ENCODE measurements around the gene LTBR.

LTBR gene

DNA sequence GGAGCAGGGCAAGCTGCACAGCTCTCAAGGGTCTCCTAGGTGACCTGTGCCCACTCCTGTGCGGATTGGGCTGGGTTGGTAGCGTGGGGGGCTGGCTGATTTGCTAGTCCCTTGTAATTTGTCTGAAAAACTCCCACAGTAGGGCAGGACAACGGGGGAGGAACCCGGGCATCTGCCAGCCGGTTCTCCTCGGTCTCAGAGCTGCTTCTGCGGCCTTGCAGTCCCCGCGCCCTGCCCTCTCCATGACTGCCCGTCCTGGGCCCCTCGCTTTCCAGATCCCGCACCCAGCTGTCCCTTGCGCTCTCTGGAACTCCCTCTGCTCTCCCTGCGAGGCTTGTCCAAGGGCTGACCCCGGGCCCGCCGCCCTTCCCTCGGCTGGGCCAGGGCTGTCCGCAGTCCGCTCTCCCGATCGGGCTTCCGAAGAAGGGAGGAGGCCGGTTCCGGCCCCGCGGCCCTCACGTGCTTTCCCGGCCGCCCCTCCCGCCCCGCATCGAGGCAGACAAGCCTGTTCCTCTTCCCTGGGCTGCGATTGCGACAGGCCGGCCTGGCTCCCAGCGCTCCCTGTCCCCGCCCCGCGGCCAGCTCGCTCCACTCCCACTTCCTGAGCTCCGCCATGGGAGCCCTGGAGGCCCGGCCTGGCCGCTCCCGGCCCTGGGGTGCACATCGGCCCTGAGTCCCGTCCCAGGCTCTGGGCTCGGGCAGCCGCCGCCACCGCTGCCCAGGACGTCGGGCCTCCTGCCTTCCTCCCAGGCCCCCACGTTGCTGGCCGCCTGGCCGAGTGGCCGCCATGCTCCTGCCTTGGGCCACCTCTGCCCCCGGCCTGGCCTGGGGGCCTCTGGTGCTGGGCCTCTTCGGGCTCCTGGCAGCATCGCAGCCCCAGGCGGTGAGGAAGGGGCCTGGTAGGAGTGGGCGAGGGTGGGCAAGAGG lies at the start of gene LTBR:
Gene LTBR (plus strand): TSS at position 591 of the 927 bp plus-strand sequence. CDS start 197 bp downstream, at position 788.
- TF ChIP-seq CTCF (IDR thresholded peaks at IDR 0.05) = no peak
- DNase-seq = peak; percentile 71
- Mint-ChIP-seq H3K27ac (no peak within 1 kb of the TSS), H3K9me3 (no peaks in the 10 kb centered on the region), H3K4me3 (no peak within 1 kb of the TSS), H3K36me3 (ENCODE audit: low read depth) (no peaks in the 10 kb centered on the region), H3K27me3 (ENCODE audit: low read depth, poor library complexity) (peaks cover 36% of the 10 kb centered on the region), H3K4me1 (peaks cover 26% of the 10 kb centered on the region)

DNA sequence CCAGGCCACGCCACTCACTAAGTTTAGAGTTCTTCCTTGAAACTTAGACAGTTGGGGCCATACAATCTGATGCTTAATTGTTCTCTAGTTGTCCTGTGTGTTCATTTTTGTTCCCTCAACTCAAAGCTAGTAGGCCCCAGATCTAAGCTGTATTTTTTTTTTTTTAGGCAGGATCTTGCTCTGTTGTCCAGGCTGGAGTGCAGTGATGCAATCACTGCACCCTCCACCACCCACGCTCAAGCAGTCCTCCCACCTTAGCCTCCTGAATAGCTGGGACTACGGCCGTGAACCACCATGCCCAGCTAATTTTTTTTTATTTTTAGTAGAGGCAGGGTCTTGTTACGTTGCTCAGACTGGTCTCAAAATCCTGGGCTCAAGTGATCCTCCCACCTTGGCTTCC lies 49.6 kb upstream of the LTBR start:
- Mint-ChIP-seq H3K27me3 (ENCODE audit: low read depth, poor library complexity) (no peaks in the 10 kb centered on the region), H3K27ac (peak overlapping the region; percentile 36), H3K36me3 (ENCODE audit: low read depth) (peaks cover 46% of the 10 kb centered on the region), H3K4me1 (peaks cover 4% of the 10 kb centered on the region), H3K9me3 (no peaks in the 10 kb centered on the region), H3K4me3 (peak overlapping the region; percentile 55)
- TF ChIP-seq CTCF (IDR thresholded peaks at IDR 0.05) = no peak
- DNase-seq = no peak

GRCh38 chr12:6334940-6335450 lies 49.0 kb upstream of the LTBR start:
- Mint-ChIP-seq H3K4me3 (no peak overlapping the region), H3K9me3 (no peaks in the 10 kb centered on the region), H3K27me3 (ENCODE audit: low read depth, poor library complexity) (no peaks in the 10 kb centered on the region), H3K4me1 (peaks cover 4% of the 10 kb centered on the region), H3K36me3 (ENCODE audit: low read depth) (peaks cover 43% of the 10 kb centered on the region), H3K27ac (no peak overlapping the region)
- no peak for DNase-seq
- no peak for TF ChIP-seq CTCF (IDR thresholded peaks at IDR 0.05)

DNA sequence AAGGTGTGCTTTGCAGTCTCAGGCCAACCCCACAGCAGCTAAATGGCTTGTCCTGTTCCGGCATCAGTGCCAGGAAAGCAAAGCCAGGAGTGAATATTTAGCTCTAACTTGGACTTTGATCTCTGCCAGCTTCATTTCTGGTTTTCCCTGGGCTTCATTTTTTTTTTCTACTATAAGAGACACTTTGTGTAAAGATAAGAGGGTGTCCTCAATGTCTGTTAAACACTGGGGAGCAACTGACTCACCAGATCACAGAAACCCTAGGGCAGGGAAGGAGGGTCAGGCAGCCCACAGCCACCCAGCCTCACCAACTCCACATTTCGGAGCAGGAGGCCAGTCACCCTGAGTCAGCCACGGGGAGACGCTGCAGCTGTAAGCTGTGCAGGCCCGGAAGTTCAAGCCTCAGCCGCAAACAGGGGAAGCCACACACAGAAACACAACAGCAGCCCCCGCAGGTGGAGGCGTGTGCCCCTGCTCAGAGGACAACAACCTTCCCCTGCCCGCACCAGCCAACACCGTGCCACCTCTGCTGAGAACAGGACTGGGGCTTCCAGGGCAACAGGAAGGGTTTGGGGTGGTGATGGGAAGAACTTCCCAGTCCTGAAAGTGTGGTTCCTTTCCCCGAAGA lies 48.4 kb upstream of the LTBR start:
- no peak overlapping the region for H3K27ac Mint-ChIP-seq
- no peaks in the 10 kb centered on the region for H3K27me3 Mint-ChIP-seq (ENCODE audit: low read depth, poor library complexity)
- H3K36me3 Mint-ChIP-seq (ENCODE audit: low read depth) = peaks cover 37% of the 10 kb centered on the region
- no peak for TF ChIP-seq CTCF (IDR thresholded peaks at IDR 0.05)
- DNase-seq = no peak
- no peaks in the 10 kb centered on the region for H3K9me3 Mint-ChIP-seq
- peaks cover 4% of the 10 kb centered on the region for H3K4me1 Mint-ChIP-seq
- no peak overlapping the region for H3K4me3 Mint-ChIP-seq

DNA sequence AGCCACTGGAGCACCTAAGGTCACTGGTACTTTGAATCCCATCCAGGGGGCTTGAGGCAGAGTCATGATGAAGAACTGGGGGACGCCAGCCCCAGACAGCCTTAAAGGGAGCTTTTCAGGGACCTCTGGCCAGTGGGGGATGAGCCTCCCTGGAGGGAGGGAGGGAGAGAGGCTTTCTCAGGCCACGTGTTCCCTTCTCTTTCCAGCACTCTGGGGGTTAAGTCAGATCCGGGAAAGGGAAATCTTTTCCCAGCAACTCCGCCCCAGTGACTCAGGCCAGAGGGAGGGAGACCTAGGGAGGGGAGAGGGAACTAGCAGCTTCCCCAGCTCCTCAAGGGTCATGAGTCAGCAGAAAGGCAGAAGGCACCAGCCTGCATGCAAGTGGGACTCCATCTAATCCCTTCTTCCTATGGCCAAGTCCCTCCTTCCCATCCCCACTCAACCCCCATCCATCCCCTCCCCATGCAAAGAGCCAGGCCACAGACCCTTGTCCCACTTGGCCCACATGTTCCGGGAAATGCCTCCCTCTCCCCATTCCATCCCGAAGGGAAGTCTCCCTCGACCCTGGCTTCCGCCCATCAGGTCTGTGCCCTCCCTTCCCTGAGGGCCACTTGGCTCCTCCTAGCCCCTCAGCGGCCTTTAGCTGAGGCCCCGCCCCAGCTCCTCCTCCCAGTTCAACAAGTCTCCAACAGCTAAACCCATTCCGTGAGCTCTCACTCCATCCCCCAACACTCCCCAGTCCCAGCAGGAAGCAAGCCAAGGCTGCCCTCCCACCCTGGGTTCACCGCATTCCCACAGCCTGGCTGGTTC lies 47.7 kb upstream of the LTBR start:
- H3K36me3 Mint-ChIP-seq (ENCODE audit: low read depth) = peaks cover 30% of the 10 kb centered on the region
- no peak overlapping the region for H3K27ac Mint-ChIP-seq
- no peak overlapping the region for H3K4me3 Mint-ChIP-seq
- peaks cover 7% of the 10 kb centered on the region for H3K4me1 Mint-ChIP-seq
- DNase-seq = peak; percentile 86
- no peak for TF ChIP-seq CTCF (IDR thresholded peaks at IDR 0.05)
- no peaks in the 10 kb centered on the region for H3K9me3 Mint-ChIP-seq
- H3K27me3 Mint-ChIP-seq (ENCODE audit: low read depth, poor library complexity) = no peaks in the 10 kb centered on the region
